GM12878 (cell line): ENCODE results near the gene FCGR3A. TPM values are rescaled to one million over a fixed set of nuclear protein-coding genes. Genes with fewer than 3 reads are reported as not detected.
A peak's percentile ranks its signal among the peaks of the same experiment; 100 is the strongest.
"Not testable (repeated sequence)": the region's sequence is repeated elsewhere in the genome, so short reads cannot be mapped to it uniquely, and the experiment has no call there.

Experiments used
- ATAC-seq: fragments of 200-7000 bp; cut with Tn5 transposase; 3 replicates; pipeline ENCODE4 v1.9.1; 2020; ENCODE audit warnings: mild to moderate bottlenecking, moderate library complexity
- BruUV-seq: library from RNA; stranded (reverse); fragments of 400-500 nt; replicated peaks from 2 replicates; lab custom pipeline; 2021; lab: Mats Ljungman, UMichigan
- CTCF ChIA-PET: fragments of 300-600 bp; sonication (Branson Sonifier 250); formaldehyde crosslinking; extraction: SDS; loops from one replicate; lab custom pipeline; 2021; ENCODE audit warnings: inconsistent platforms; lab: Yijun Ruan, JAX
- POLR2A ChIA-PET: fragments of 350-600 bp; formaldehyde crosslinking; extraction: SDS; loops from one replicate; lab custom pipeline; 2021; ENCODE audit warnings: inconsistent platforms; lab: Charles Lee
- RAD21 ChIA-PET: fragments of 300-600 bp; sonication (Branson Sonifier 250); formaldehyde crosslinking; loops from one replicate; lab custom pipeline; 2023; ENCODE audit warnings: antibody characterized with exemption; ENCODE audit not compliant: unreplicated experiment; lab: Charles Lee
- SMC1A ChIA-PET: fragments of 300-600 bp; sonication (Branson Sonifier 250); formaldehyde crosslinking; loops from one replicate; lab custom pipeline; 2023; ENCODE audit not compliant: unreplicated experiment, uncharacterized antibody; lab: Charles Lee
- DNase-seq: peaks from one replicate; pipeline ENCODE4 v3.0.0-alpha.2; 2011; ENCODE audit warnings: low read depth, low spot score
- FAIRE-seq: peaks from 3 replicates; lab custom pipeline; 2011; peaks lifted over from hg19 to GRCh38; lab: Jason Lieb, UNC
- H2AFZ ChIP-seq: 2 replicates; pipeline ENCODE4 v1.6.0; 2011; ENCODE audit warnings: low read depth, low read length, control low read depth; ENCODE audit not compliant: control insufficient read depth
- H3K27ac ChIP-seq: 2 replicates; pipeline ENCODE4 v1.5.1; 2011; ENCODE audit warnings: control low read depth; ENCODE audit not compliant: control insufficient read depth, insufficient read depth
- H3K27me3 ChIP-seq, 2 experiments: replicated peaks in 1 of 2; 2 replicates each; pipeline versions ENCODE4 v1.6.0 to v1.6.1; 2011; ENCODE audit warnings: low read length in 1 of 2; ENCODE audit not compliant: control insufficient read depth in 2 of 2, insufficient read depth in 2 of 2
- H3K36me3 ChIP-seq, 2 experiments: 2 replicates each; pipeline ENCODE4 v1.5.1; 2011; ENCODE audit warnings: low read length in 1 of 2; ENCODE audit not compliant: control insufficient read depth in 2 of 2, insufficient read depth in 2 of 2
- H3K4me1 ChIP-seq: 2 replicates; pipeline ENCODE4 v1.6.1; 2011; ENCODE audit warnings: mild to moderate bottlenecking, low read length, moderate library complexity, mixed read lengths; ENCODE audit not compliant: control insufficient read depth, insufficient read depth
- H3K4me2 ChIP-seq: 2 replicates; pipeline ENCODE4 v1.6.0; 2011; ENCODE audit warnings: control low read depth; ENCODE audit not compliant: control insufficient read depth, insufficient read depth
- H3K4me3 ChIP-seq: fragments of 200-600 bp; sonication (generic); 2 replicates; pipeline ENCODE4 v1.5.1; 2016
- H3K79me2 ChIP-seq: 2 replicates; pipeline ENCODE4 v1.6.0; 2011; ENCODE audit warnings: low read length; ENCODE audit not compliant: control insufficient read depth, insufficient read depth
- H3K9ac ChIP-seq: 2 replicates; pipeline ENCODE4 v1.8.0; 2011; ENCODE audit warnings: low read length, control low read depth, mixed read lengths; ENCODE audit not compliant: control insufficient read depth, insufficient read depth
- H3K9me3 ChIP-seq: replicated peaks from 3 replicates; pipeline ENCODE4 v1.5.1; 2011; ENCODE audit warnings: mild to moderate bottlenecking, low read length; ENCODE audit not compliant: control insufficient read depth, insufficient read depth
- H4K20me1 ChIP-seq: 2 replicates; pipeline ENCODE4 v1.6.0; 2011; ENCODE audit not compliant: control insufficient read depth, insufficient read depth
- ATF2 ChIP-seq: IDR thresholded peaks from 2 replicates; pipeline ENCODE4 v1.6.1; 2012; ENCODE audit warnings: low read length, inconsistent platforms
- ATF7 ChIP-seq: fragments of 450-650 bp; IDR thresholded peaks from 2 replicates; pipeline ENCODE4 v1.6.1; 2016; ENCODE audit warnings: low read depth, mild to moderate bottlenecking
- BACH1 ChIP-seq: fragments of 450-650 bp; IDR thresholded peaks from 2 replicates; pipeline ENCODE4 v1.6.1; 2017; ENCODE audit warnings: mild to moderate bottlenecking, borderline replicate concordance
- BCL11A ChIP-seq: IDR thresholded peaks from 2 replicates; pipeline ENCODE4 v1.6.1; 2011; ENCODE audit warnings: low read depth, low read length
- CBFB ChIP-seq: IDR thresholded peaks from 2 replicates; pipeline ENCODE4 v1.6.1; 2016; ENCODE audit warnings: antibody characterized with exemption, low read depth
- CBX5 ChIP-seq: sonication (generic); IDR thresholded peaks from 2 replicates; pipeline ENCODE4 v1.6.1; 2016; ENCODE audit warnings: low read depth, moderate library complexity, mild to moderate bottlenecking, inconsistent platforms
- CREB1 ChIP-seq: IDR thresholded peaks from 2 replicates; pipeline ENCODE4 v1.6.1; 2012; ENCODE audit warnings: low read depth, mild to moderate bottlenecking, inconsistent platforms
- CREM ChIP-seq: IDR thresholded peaks from 2 replicates; pipeline ENCODE4 v1.6.1; 2014; ENCODE audit warnings: antibody characterized with exemption, low read depth
- EED ChIP-seq: sonication (generic); IDR thresholded peaks from 2 replicates; pipeline ENCODE4 v1.6.1; 2016; ENCODE audit warnings: antibody characterized with exemption, low read depth
- EGR1 ChIP-seq, 2 experiments: IDR thresholded peaks; 1 replicate in 1 of 2; 2 replicates in 1 of 2; pipeline ENCODE4 v1.6.1; 2011 to 2012; ENCODE audit warnings: low read depth in 2 of 2, low read length in 2 of 2, borderline replicate concordance in 1 of 2, mild to moderate bottlenecking in 1 of 2, moderate library complexity in 1 of 2
- ETV6 ChIP-seq, 2 experiments: fragments of 450-650 bp in 1 of 2; IDR thresholded peaks in 1 of 2; conservative IDR thresholded peaks in 1 of 2; 2 replicates each; pipeline ENCODE4 v1.6.1; 2014; ENCODE audit warnings: antibody characterized with exemption in 1 of 2, borderline replicate concordance in 1 of 2, low read depth in 1 of 2, mild to moderate bottlenecking in 1 of 2, moderate library complexity in 1 of 2
- GABPA ChIP-seq: IDR thresholded peaks from 2 replicates; pipeline ENCODE4 v1.6.1; 2014; ENCODE audit warnings: antibody characterized with exemption, low read depth, mild to moderate bottlenecking, inconsistent platforms
- IKZF2 ChIP-seq, 2 experiments: fragments of 450-650 bp; IDR thresholded peaks; 2 replicates each; pipeline ENCODE4 v1.6.1; 2017; ENCODE audit warnings: mild to moderate bottlenecking in 2 of 2, moderate library complexity in 2 of 2
- JUNB ChIP-seq: IDR thresholded peaks from 2 replicates; pipeline ENCODE4 v1.6.1; 2016; ENCODE audit warnings: antibody characterized with exemption, mild to moderate bottlenecking
- MEF2A ChIP-seq: IDR thresholded peaks from 2 replicates; pipeline ENCODE4 v1.6.1; 2011; ENCODE audit warnings: low read depth, mild to moderate bottlenecking, low read length, moderate library complexity; ENCODE audit not compliant: insufficient read depth
- MLLT1 ChIP-seq: fragments of 450-650 bp; IDR thresholded peaks from 2 replicates; pipeline ENCODE4 v1.6.1; 2016; ENCODE audit warnings: mild to moderate bottlenecking
- NFIC ChIP-seq: IDR thresholded peaks from 2 replicates; pipeline ENCODE4 v1.6.1; 2012; ENCODE audit warnings: low read depth, mild to moderate bottlenecking, inconsistent platforms, low read length, moderate library complexity
- PAX5 ChIP-seq: IDR thresholded peaks from 2 replicates; pipeline ENCODE4 v1.6.1; 2011; ENCODE audit warnings: low read depth, low read length, borderline replicate concordance
- POU2F2 ChIP-seq: IDR thresholded peaks from 3 replicates; pipeline ENCODE4 v1.6.1; 2011; ENCODE audit warnings: low read depth, mild to moderate bottlenecking, low read length, borderline replicate concordance
- RUNX3 ChIP-seq: IDR thresholded peaks from 2 replicates; pipeline ENCODE4 v1.6.1; 2012; ENCODE audit warnings: low read length, inconsistent platforms
- TCF12 ChIP-seq: IDR thresholded peaks from 2 replicates; pipeline ENCODE4 v1.6.1; 2011; ENCODE audit warnings: low read depth, mild to moderate bottlenecking, low read length
- TCF3 ChIP-seq: IDR thresholded peaks from 2 replicates; pipeline ENCODE4 v1.6.1; 2012; ENCODE audit warnings: low read depth, mild to moderate bottlenecking, low read length, borderline replicate concordance; ENCODE audit not compliant: insufficient read depth
- ZBED1 ChIP-seq: IDR thresholded peaks from 2 replicates; pipeline ENCODE4 v1.6.1; 2016; ENCODE audit warnings: borderline replicate concordance
- WGBS: methylation state at CpG from one replicate; pipeline ENCODE4 v1.1.6; 2016; ENCODE audit warnings: low lambda C conversion rate; ENCODE audit not compliant: insufficient replicate concordance, insufficient coverage; ENCODE audit errors: missing lambda C conversion rate; 5-methylcytosine and 5-hydroxymethylcytosine counted together
- in situ Hi-C: fragments of 300-500 bp; cut with MboI; formaldehyde crosslinking; loops from 9 replicates; pipeline ENCODE4 v1.14.3; 2018; ENCODE audit warnings: mixed read lengths
- intact Hi-C: fragments of 100-400 bp; cut with micrococcal nuclease; formaldehyde crosslinking; loops from one replicate; pipeline ENCODE4 v1.14.2; 2022; ENCODE audit not compliant: unreplicated experiment
- polyA plus RNA-seq, 11 experiments: library from polyadenylated mRNA; depleted of rRNA in 4 of 11; unstranded in 6 of 11; stranded (reverse) in 5 of 11; fragments of >200 nt; fragmentation: Nextera tagmentation in 4 of 11; fragmentation: Illumina TruSeq in 1 of 11; extraction: Ambion mirVana in 4 of 11; extraction: Trizol in 1 of 11; gene quantifications; 1 replicate in 1 of 11; 2 replicates in 10 of 11; pipeline versions ENCODE4 v1.2.1 to v1.2.3, GENCODE V29; 2011 to 2016; ENCODE audit warnings: inconsistent platforms in 2 of 11, missing spikeins in 2 of 11, low read depth in 1 of 11
- total RNA-seq, 4 experiments: library from RNA; depleted of rRNA in 3 of 4; stranded (reverse); fragments of >200 nt in 3 of 4; fragmentation: Illumina TruSeq in 1 of 4; extraction: Trizol in 1 of 4; gene quantifications; 2 replicates each; pipeline versions ENCODE4 v1.2.1 to v1.2.3, GENCODE V29; 2013 to 2021

The FCGR3A gene
- total and polyA plus RNA-seq, 10 of the 15 experiments (the other 5 are each of a cell fraction or from before 2014, with no cell fraction given): 0.09 to 0.10 TPM; not detected in 8

- ChIA-PET RAD21 (interaction anchor here (0.6 to 1.3 kb wide), 3 partner anchors 24 to 199 kb away, joined by 3 to 7 read pairs (median 4); no protein-coding TSS in a partner anchor), POLR2A (interaction anchor here (1.1 kb wide), 1 partner anchor 10 kb away, joined by 6 read pairs; no protein-coding TSS in a partner anchor), SMC1A (interaction anchor here (0.9 to 1.4 kb wide), 3 partner anchors 10 to 199 kb away, joined by 3 to 8 read pairs (median 3); no protein-coding TSS in a partner anchor), CTCF (interaction anchor here (0.6 to 1.2 kb wide), 3 partner anchors 54 to 166 kb away, joined by 3 to 4 read pairs (median 3); no protein-coding TSS in a partner anchor)
- H3K9ac ChIP-seq, H3K4me3 ChIP-seq, H3K36me3 ChIP-seq, H4K20me1 ChIP-seq, in situ Hi-C loops, H3K27me3 ChIP-seq, H3K27ac ChIP-seq, BruUV-seq, H3K79me2 ChIP-seq, H2AFZ ChIP-seq, FAIRE-seq, H3K9me3 ChIP-seq: not testable (repeated sequence)
- ATAC-seq (peak; percentile 76), DNase-seq (peak; percentile 85)
- WGBS: 5% methylated on average over 5 of the region's 5 CpGs
- peaks cover 19% of the 10 kb centered on the region for H3K4me1 ChIP-seq
- peak overlapping the region; percentile 84 for H3K4me2 ChIP-seq
- intact Hi-C loops: loop anchor here (5.0 to 10.0 kb wide), 2 partner anchors 80 to 203 kb away; partner anchors contain the start of gene DUSP12
- TF ChIP-seq JUNB (peak; percentile 64), IKZF2 (IDR thresholded peaks at IDR 0.05) (peak; percentile 57 to 59), MLLT1 (0 out of 2 replicates have a peak, but pooled peaks have one; percentile 35), CREB1 (0 out of 2 replicates have a peak, but pooled peaks have one; percentile 33), GABPA (0 out of 2 replicates have a peak, but pooled peaks have one; percentile 11), TCF12 (0 out of 2 replicates have a peak, but pooled peaks have one; percentile 41), NFIC (peak; percentile 86), TCF3 (0 out of 2 replicates have a peak, but pooled peaks have one; percentile 32), EGR1 (IDR thresholded peaks at IDR 0.05; ENCODE audit: borderline replicate concordance in 1 of 2, low read depth in 2 of 2, low read length in 2 of 2) (peak in 1 of 2 experiments; percentile 15; a peak in 1 of 3 replicates), RUNX3 (peak; percentile 93), POU2F2 (peak; percentile 75; the same call in 1 of the 3 replicates), CBX5 (0 out of 2 replicates have a peak, but pooled peaks have one; percentile 24), MEF2A (0 out of 2 replicates have a peak, but pooled peaks have one; percentile 56), CREM (peak; percentile 69; the same call in 1 of the 2 replicates), CBFB (peak; percentile 79), ZBED1 (peak; percentile 70; the same call in 1 of the 2 replicates), BCL11A (peak; percentile 46; the same call in 1 of the 2 replicates), PAX5 (peak; percentile 85), ETV6 (conservative IDR thresholded peaks at IDR 0.05 in 1 of 2, IDR thresholded peaks at IDR 0.05 in 1 of 2; ENCODE audit: borderline replicate concordance in 1 of 2, low read depth in 1 of 2) (peak in 1 of 2 experiments; percentile 96; a peak in 2 of 4 replicates), ATF7 (peak; percentile 38; the same call in 1 of the 2 replicates), BACH1 (0 out of 2 replicates have a peak, but pooled peaks have one; percentile 33), EED (peak; percentile 80), ATF2 (peak; percentile 54; the same call in 1 of the 2 replicates)
Measured at GRCh38 chr1:161542091-161542559, 7.5 kb downstream of the FCGR3A start.
